Parathyroid adenoma (tissue), 2 donors: ENCODE results near the gene CHST3.

Source experiments
- H2AFZ ChIP-seq: fragments of 300-600 bp; sonication (generic); one replicate; pipeline ENCODE4 v1.7.0; 2017; ENCODE audit warnings: antibody characterized with exemption, mild to moderate bottlenecking
- H3K27ac ChIP-seq: fragments of 300-600 bp; sonication (generic); one replicate; pipeline ENCODE4 v1.7.0; 2017
- H3K27me3 ChIP-seq: fragments of 300-600 bp; sonication (generic); one replicate; pipeline ENCODE4 v1.7.0; 2017; ENCODE audit warnings: low read length; ENCODE audit not compliant: control insufficient read depth, insufficient read depth
- H3K36me3 ChIP-seq: fragments of 300-600 bp; sonication (generic); one replicate; pipeline ENCODE4 v1.7.0; 2017; ENCODE audit warnings: low read length; ENCODE audit not compliant: control insufficient read depth, insufficient read depth
- H3K4me1 ChIP-seq: fragments of 300-600 bp; sonication (generic); one replicate; pipeline ENCODE4 v1.7.0; 2017; ENCODE audit warnings: control low read depth
- H3K4me2 ChIP-seq: fragments of 300-600 bp; sonication (generic); one replicate; pipeline ENCODE4 v1.7.0; 2017; ENCODE audit warnings: low read length
- H3K4me3 ChIP-seq: fragments of 300-600 bp; sonication (generic); one replicate; pipeline ENCODE4 v1.7.0; 2017; ENCODE audit warnings: low read depth, low read length
- H3K79me2 ChIP-seq: fragments of 300-600 bp; sonication (generic); one replicate; pipeline ENCODE4 v1.7.0; 2017; ENCODE audit warnings: control low read depth
- H3K9ac ChIP-seq: fragments of 300-600 bp; sonication (generic); one replicate; pipeline ENCODE4 v1.7.0; 2017; ENCODE audit warnings: mild to moderate bottlenecking
- H3K9me3 ChIP-seq: fragments of 300-600 bp; sonication (generic); one replicate; pipeline ENCODE4 v1.7.0; 2017; ENCODE audit warnings: low read length; ENCODE audit not compliant: control insufficient read depth
- TF ChIP-seq, protein P1 (sequence below): fragments of 300-600 bp; sonication (generic); IDR thresholded peaks from one replicate; pipeline ENCODE4 v1.7.0; 2017; ENCODE audit warnings: antibody characterized with exemption, mild to moderate bottlenecking
- donor health status: primary hyperparathyroidism.

The CHST3 gene

DNA sequence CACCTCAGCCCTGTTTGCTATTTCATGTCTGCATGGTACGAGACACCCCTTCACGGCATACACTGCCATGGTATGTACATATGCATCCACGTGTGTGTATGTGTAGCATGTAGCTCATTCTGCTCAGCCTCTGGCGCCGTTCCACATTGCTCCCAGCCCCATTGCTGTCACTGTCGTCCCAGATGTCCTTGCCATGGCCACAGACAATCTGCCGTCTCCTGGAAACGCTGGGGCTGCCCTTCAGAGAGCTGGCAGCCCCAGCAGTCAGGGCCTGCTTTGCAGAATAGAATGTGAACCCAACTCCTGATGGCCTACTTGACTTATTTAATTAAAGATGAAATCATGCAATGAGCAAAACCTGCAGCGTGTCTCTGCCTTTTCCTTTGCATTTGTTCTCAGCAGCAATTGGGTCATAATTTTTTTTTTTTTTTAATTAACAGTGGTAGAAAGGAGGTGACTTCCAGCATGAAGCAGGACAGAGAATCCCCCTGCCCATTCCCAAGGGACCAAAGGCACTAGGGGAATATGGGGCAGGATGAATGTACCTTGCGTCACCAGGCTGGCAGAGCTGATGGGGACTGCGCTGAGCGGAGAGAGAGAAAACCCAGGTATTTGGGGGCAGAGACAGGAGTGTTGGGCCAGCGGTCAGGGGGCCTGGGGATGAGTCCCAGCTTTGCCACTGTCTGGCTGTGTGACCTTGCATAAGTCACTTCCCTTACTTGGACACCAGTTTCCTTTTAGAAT is 49.2 kb downstream of the CHST3 start:
- Histone ChIP-seq H3K27me3 (no peaks in the 10 kb centered on the region), H3K36me3 (no peaks in the 10 kb centered on the region), H3K27ac (no peak overlapping the region), H3K79me2 (no peaks in the 10 kb centered on the region), H3K4me3 (no peak overlapping the region), H3K4me2 (no peak overlapping the region), H3K9me3 (no peaks in the 10 kb centered on the region), H2AFZ (no peak overlapping the region), H3K9ac (no peak overlapping the region), H3K4me1 (no peaks in the 10 kb centered on the region)
- TF ChIP-seq, protein P1, sequence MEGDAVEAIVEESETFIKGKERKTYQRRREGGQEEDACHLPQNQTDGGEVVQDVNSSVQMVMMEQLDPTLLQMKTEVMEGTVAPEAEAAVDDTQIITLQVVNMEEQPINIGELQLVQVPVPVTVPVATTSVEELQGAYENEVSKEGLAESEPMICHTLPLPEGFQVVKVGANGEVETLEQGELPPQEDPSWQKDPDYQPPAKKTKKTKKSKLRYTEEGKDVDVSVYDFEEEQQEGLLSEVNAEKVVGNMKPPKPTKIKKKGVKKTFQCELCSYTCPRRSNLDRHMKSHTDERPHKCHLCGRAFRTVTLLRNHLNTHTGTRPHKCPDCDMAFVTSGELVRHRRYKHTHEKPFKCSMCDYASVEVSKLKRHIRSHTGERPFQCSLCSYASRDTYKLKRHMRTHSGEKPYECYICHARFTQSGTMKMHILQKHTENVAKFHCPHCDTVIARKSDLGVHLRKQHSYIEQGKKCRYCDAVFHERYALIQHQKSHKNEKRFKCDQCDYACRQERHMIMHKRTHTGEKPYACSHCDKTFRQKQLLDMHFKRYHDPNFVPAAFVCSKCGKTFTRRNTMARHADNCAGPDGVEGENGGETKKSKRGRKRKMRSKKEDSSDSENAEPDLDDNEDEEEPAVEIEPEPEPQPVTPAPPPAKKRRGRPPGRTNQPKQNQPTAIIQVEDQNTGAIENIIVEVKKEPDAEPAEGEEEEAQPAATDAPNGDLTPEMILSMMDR: no peak

DNA sequence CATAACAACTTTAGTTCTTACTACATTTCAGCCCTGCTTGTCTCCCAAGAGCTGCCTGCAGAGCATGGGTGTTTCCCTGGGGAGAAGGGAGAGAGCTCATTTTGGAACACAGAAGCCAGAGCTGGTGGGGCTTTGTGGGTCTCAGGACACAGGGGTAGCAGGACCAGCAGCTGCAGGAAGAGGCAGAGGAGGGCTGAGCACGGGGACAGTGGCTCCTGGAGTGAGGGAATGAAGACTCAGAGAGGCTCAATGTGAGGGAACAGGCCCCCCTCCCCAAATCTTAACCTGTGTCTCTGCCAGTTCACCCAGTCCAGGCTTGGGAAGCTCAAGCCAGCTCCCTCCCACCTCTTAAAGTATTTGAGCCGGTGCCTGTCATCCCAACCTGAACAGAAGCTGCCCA is 50.0 kb downstream of the CHST3 start:
- Histone ChIP-seq H3K9me3 (no peaks in the 10 kb centered on the region), H3K4me1 (no peaks in the 10 kb centered on the region), H3K4me3 (no peak overlapping the region), H3K79me2 (no peaks in the 10 kb centered on the region), H3K36me3 (no peaks in the 10 kb centered on the region), H2AFZ (no peak overlapping the region), H3K9ac (no peak overlapping the region), H3K4me2 (no peak overlapping the region), H3K27me3 (no peaks in the 10 kb centered on the region), H3K27ac (no peak overlapping the region)
- TF ChIP-seq, protein P1: no peak

DNA sequence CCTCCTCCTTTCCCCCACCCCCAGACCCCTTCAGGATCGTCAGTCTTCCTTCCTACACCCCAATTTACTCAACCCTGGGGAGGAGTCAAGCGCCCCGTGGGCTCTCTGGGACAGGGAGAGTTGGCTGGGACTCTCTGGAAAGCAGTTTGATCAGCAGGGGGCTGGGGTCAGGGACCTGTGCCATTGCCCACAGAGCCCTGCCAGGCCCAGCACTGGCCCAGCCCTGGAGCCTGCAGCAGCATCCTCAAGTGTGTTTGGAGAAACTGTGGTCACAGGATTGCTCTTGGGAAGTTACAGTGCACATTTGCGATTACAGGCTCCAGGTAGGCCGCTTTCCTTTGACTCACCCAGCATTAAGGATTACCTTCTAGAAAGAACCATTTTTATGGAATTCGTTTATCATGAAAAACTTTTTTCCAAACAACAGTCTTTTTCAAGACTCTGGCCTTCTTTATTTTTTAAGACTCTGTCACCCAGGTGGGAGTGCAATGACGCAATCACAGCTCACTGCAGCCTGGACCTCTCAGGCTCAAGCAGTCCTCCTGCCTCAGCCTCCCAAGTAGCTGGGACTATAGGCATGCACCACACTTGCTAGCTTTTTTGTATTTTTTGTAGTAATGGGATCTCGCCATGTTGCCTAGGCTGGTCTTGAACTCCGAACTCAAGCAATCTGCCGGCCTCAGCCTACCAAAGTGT is 50.7 kb downstream of the CHST3 start:
- TF ChIP-seq, protein P1: no peak
- H3K4me3 ChIP-seq: no peak overlapping the region
- H3K4me2 ChIP-seq: no peak overlapping the region
- no peaks in the 10 kb centered on the region for H3K9me3 ChIP-seq
- no peaks in the 10 kb centered on the region for H3K4me1 ChIP-seq
- no peaks in the 10 kb centered on the region for H3K79me2 ChIP-seq
- no peaks in the 10 kb centered on the region for H3K27me3 ChIP-seq
- no peak overlapping the region for H2AFZ ChIP-seq
- no peaks in the 10 kb centered on the region for H3K36me3 ChIP-seq
- H3K27ac ChIP-seq: no peak overlapping the region
- H3K9ac ChIP-seq: no peak overlapping the region

DNA sequence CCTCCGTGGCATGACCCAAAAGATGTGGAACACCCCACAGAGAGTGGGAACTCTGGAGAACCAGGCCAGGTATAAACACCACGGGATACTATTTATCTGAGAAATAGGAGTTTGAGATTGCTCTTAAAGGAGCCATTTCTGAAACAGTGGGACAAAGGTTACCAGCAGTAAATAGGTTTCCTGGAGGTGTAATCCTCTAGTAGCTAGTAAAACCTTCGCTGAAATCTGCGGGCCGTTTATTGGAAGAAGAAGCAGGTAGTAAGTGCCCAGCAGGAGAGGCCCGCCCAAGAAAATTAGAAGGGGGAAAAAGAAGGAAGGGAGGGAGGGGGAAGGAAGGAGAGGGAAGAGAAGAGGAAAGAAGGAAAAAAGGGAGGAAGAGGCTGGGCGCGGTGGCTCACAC is 51.6 kb downstream of the CHST3 start:
- Histone ChIP-seq H3K4me1 (no peaks in the 10 kb centered on the region), H3K9me3 (no peaks in the 10 kb centered on the region), H3K4me2 (no peak overlapping the region), H3K4me3 (no peak overlapping the region), H3K27me3 (no peaks in the 10 kb centered on the region), H3K27ac (no peak overlapping the region), H3K9ac (no peak overlapping the region), H3K79me2 (no peaks in the 10 kb centered on the region), H2AFZ (no peak overlapping the region), H3K36me3 (no peaks in the 10 kb centered on the region)
- TF ChIP-seq, protein P1: no peak
